Measurements from ENCODE around the gene ADIPOR2. TPM values are rescaled to one million over a fixed set of nuclear protein-coding genes. Genes with fewer than 3 reads are reported as not detected.

ADIPOR2 gene
- total and polyA plus RNA-seq, 4 donors: 26.6 to 68.3 (median 41.7) TPM

DNA sequence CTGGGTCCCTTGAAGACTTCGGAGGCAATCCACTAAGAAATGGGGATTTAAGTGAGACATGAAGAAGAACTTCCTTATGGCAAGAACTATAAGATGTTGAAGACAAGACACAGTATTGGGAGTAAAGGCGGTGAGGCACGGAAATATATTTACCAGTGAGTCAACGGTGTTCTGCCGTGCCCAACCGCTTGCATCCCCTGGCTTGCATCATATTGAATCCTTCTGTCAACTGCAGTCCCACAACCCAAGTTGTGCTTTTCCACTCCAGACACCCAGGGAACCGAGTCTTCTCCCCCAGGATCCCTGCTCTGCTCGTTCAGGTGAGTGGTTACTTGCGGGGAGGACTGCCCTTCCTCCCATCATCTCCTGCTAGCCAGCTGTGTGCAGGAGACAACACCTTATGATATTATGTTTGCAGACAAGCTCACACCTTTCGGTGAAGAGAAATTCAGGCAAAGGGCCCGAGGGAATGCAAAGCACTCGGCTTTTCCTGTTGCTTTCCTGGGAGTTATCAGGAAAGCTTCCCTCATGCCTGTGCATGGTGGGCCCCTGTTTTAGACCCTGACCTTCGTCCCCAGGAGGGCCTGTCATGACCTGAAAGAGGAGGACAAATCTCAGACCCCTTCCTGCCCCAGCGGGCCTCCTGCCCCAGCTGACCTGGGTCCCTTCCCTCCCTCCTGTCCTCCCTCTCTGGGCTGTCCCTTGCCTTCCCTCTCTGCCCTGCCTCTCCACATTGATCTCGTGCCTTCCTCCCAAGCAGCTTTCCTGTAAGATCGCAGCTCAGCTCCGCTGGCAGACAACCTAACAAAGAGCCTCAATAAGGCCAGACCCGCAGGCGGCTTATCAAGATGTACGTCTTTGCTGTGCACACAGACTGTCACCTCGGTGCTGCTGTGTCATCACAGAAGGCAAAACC, 125.2 kb downstream of the ADIPOR2 start:
- no peak for DNase-seq (ENCODE audit: low spot score)

More for the DNA sequence above, 125.2 kb downstream of the ADIPOR2 start:
- no peaks in the 10 kb centered on the region for H3K36me3 ChIP-seq (ENCODE audit: control insufficient read depth in 4 of 4, insufficient read depth in 3 of 4, low read depth in 1 of 4, low read length in 3 of 4)
- TF ChIP-seq, protein P1, sequence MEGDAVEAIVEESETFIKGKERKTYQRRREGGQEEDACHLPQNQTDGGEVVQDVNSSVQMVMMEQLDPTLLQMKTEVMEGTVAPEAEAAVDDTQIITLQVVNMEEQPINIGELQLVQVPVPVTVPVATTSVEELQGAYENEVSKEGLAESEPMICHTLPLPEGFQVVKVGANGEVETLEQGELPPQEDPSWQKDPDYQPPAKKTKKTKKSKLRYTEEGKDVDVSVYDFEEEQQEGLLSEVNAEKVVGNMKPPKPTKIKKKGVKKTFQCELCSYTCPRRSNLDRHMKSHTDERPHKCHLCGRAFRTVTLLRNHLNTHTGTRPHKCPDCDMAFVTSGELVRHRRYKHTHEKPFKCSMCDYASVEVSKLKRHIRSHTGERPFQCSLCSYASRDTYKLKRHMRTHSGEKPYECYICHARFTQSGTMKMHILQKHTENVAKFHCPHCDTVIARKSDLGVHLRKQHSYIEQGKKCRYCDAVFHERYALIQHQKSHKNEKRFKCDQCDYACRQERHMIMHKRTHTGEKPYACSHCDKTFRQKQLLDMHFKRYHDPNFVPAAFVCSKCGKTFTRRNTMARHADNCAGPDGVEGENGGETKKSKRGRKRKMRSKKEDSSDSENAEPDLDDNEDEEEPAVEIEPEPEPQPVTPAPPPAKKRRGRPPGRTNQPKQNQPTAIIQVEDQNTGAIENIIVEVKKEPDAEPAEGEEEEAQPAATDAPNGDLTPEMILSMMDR (IDR thresholded peaks at IDR 0.05; ENCODE audit: low read depth, low read length, missing input control): no peak
- TF ChIP-seq TAF1 (conservative IDR thresholded peaks at IDR 0.05) (no peak), SP1 (IDR thresholded peaks at IDR 0.05) (no peak), JUND (IDR thresholded peaks at IDR 0.05) (no peak), RAD21 (IDR thresholded peaks at IDR 0.05) (no peak), ZBTB33 (IDR thresholded peaks at IDR 0.05) (no peak), GABPA (IDR thresholded peaks at IDR 0.05 in 1 of 2, conservative IDR thresholded peaks at IDR 0.05 in 1 of 2) (no peak), YY1 (IDR thresholded peaks at IDR 0.05) (no peak), HNF4G (IDR thresholded peaks at IDR 0.05) (no peak), NR2F2 (IDR thresholded peaks at IDR 0.05) (no peak), HNF4A (conservative IDR thresholded peaks at IDR 0.05) (no peak), MAX (IDR thresholded peaks at IDR 0.05) (no peak), RXRA (IDR thresholded peaks at IDR 0.05) (no peak), FOXA2 (IDR thresholded peaks at IDR 0.05) (no peak), EGR1 (IDR thresholded peaks at IDR 0.05; ENCODE audit: low read depth in 2 of 2) (no peak), FOXA1 (IDR thresholded peaks at IDR 0.05) (no peak)
- TF ChIP-seq, protein P2, sequence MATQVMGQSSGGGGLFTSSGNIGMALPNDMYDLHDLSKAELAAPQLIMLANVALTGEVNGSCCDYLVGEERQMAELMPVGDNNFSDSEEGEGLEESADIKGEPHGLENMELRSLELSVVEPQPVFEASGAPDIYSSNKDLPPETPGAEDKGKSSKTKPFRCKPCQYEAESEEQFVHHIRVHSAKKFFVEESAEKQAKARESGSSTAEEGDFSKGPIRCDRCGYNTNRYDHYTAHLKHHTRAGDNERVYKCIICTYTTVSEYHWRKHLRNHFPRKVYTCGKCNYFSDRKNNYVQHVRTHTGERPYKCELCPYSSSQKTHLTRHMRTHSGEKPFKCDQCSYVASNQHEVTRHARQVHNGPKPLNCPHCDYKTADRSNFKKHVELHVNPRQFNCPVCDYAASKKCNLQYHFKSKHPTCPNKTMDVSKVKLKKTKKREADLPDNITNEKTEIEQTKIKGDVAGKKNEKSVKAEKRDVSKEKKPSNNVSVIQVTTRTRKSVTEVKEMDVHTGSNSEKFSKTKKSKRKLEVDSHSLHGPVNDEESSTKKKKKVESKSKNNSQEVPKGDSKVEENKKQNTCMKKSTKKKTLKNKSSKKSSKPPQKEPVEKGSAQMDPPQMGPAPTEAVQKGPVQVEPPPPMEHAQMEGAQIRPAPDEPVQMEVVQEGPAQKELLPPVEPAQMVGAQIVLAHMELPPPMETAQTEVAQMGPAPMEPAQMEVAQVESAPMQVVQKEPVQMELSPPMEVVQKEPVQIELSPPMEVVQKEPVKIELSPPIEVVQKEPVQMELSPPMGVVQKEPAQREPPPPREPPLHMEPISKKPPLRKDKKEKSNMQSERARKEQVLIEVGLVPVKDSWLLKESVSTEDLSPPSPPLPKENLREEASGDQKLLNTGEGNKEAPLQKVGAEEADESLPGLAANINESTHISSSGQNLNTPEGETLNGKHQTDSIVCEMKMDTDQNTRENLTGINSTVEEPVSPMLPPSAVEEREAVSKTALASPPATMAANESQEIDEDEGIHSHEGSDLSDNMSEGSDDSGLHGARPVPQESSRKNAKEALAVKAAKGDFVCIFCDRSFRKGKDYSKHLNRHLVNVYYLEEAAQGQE (IDR thresholded peaks at IDR 0.05): no peak
- TF ChIP-seq, protein P3, sequence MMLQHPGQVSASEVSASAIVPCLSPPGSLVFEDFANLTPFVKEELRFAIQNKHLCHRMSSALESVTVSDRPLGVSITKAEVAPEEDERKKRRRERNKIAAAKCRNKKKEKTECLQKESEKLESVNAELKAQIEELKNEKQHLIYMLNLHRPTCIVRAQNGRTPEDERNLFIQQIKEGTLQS (IDR thresholded peaks at IDR 0.05): no peak
- 45% methylated on average over 21 of the region's 21 CpGs for WGBS
- H3K4me1 ChIP-seq (ENCODE audit: control insufficient read depth in 4 of 4, insufficient read depth in 4 of 4, low read length in 3 of 4): no peaks in the 10 kb centered on the region
- H3K9me3 ChIP-seq (ENCODE audit: control insufficient read depth in 4 of 4, low read length in 3 of 4): no peaks in the 10 kb centered on the region
- no peak overlapping the region for H3K9ac ChIP-seq (ENCODE audit: low read depth in 1 of 2, low read length in 2 of 2)
- H3K27me3 ChIP-seq (ENCODE audit: control insufficient read depth in 4 of 4, insufficient read depth in 4 of 4, low read length in 3 of 4): peaks cover 0 to 5% (median 0%) of the 10 kb centered on the region in 4 donors
- no peak overlapping the region for H3K27ac ChIP-seq (ENCODE audit: low read depth in 1 of 2, low read length in 2 of 2)
- no peak overlapping the region for H3K4me3 ChIP-seq (ENCODE audit: low read depth in 1 of 3, low read length in 3 of 3)
